Mucosa of descending colon (tissue), 3 donors: ENCODE results near the gene IGF2R. TPM values are rescaled to one million over a fixed set of nuclear protein-coding genes. Genes with fewer than 3 reads are reported as not detected.

Experiments used
- ATAC-seq: fragments of 200-7000 bp; cut with Tn5 transposase; one replicate; pipeline ENCODE4 v1.9.1; 2020; ENCODE audit warnings: mild to moderate bottlenecking, moderate library complexity
- DNase-seq, 3 donors: peaks; one replicate each; pipeline ENCODE4 v3.0.0-alpha.2; 2020
- H3K36me3 ChIP-seq: fragments of 200-600 bp; one replicate; pipeline ENCODE4 v1.8.0; 2021; ENCODE audit warnings: low read depth, mild to moderate bottlenecking
- H3K4me1 ChIP-seq: fragments of 200-600 bp; one replicate; pipeline ENCODE4 v1.8.0; 2021; ENCODE audit warnings: low read depth, mild to moderate bottlenecking
- H3K4me3 ChIP-seq: fragments of 200-600 bp; one replicate; pipeline ENCODE4 v1.8.0; 2021; ENCODE audit warnings: mild to moderate bottlenecking
- H3K9me3 ChIP-seq: fragments of 200-600 bp; one replicate; pipeline ENCODE4 v1.8.0; 2021; ENCODE audit warnings: mild to moderate bottlenecking
- CTCF ChIP-seq: fragments of 200-600 bp; IDR thresholded peaks from one replicate; pipeline ENCODE4 v1.8.0; 2022; ENCODE audit warnings: antibody characterized with exemption, mild to moderate bottlenecking
- intact Hi-C, 2 donors: fragments of 100-400 bp; cut with DNase I in 1 of 2; cut with micrococcal nuclease in 1 of 2; formaldehyde crosslinking; loops; one replicate each; pipeline versions ENCODE4 v1.11.0 to v1.11.1; 2022; cut with DNase I, micrococcal nuclease
- total RNA-seq, 3 donors: library from RNA; stranded (reverse); fragmentation: NEBNext Ultra II Directional in 2 of 3; extraction: Animal tissue kit (Norgen Biotek cat#: 25700) in 2 of 3; gene quantifications; one replicate each; pipeline versions ENCODE4 v1.2.1 to v1.2.4, GENCODE V29; 2021 to 2023
- donor health status: DM: no; HTN: no; CAD: no; lungs with moderate emphysema.
- donor health status: DM: no; HTN: no; CAD: no.
- donor health status: DM: no; HTN: yes; CAD: no.

Gene IGF2R
- total RNA-seq, 3 donors from 2014 or later = 97.7 to 112 (median 101) TPM

DNA sequence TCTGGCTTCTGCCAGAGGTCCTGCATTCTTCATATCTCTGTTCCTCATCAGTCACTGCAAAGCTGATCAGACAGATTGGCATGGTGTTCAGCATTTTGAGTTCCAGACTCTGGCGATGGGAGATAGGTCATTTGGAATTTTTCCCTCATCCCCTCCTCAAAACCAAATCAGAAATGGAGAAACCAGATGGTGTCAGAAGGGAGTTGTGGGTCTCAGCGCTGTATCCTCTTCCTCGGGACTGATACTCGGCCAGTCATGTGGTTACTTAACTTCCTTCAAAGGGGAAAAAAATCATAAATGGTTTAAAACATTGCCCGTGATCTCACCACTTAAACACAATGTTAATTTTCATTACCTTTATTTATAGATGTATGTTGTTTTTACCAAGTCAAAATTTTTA is 75.8 kb downstream of the IGF2R start:
- no peak for DNase-seq
- intact Hi-C loops = no loop called here
- no peak overlapping the region for H3K4me3 ChIP-seq
- ATAC-seq = no peak
- H3K9me3 ChIP-seq = no peaks in the 10 kb centered on the region
- H3K36me3 ChIP-seq = no peaks in the 10 kb centered on the region
- TF ChIP-seq CTCF = no peak
- no peaks in the 10 kb centered on the region for H3K4me1 ChIP-seq

- H3K36me3 ChIP-seq = peaks cover 6% of the 10 kb centered on the region
- no peak for TF ChIP-seq CTCF
- intact Hi-C loops = no loop called here
- H3K9me3 ChIP-seq = no peaks in the 10 kb centered on the region
- no peak for ATAC-seq
- no peaks in the 10 kb centered on the region for H3K4me1 ChIP-seq
- DNase-seq = no peak
- no peak overlapping the region for H3K4me3 ChIP-seq
Measured at GRCh38 chr6:160048471-160048870, 79.6 kb downstream of the IGF2R start.

DNA sequence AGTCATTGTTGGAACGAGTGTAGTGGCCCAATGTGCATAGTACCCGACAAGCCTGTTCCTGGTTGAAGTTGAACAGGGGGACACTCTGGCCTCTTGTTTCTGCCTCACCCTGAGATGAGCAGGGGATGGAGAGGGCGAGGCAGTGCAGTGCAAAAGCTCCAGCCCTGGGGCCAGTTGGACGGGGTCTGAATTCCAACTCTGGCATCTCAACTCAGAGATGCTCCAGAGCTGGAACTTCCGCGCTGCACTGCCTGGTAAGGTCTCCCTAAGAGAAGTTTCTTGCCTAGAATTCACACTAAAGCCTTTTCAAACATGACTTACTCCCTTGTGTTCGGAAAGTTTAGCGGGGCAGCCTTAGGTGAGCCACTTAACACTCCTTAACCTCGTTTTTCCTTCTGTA is 80.5 kb downstream of the IGF2R start:
- Histone ChIP-seq H3K36me3 (peaks cover 6% of the 10 kb centered on the region), H3K4me3 (no peak overlapping the region), H3K4me1 (no peaks in the 10 kb centered on the region), H3K9me3 (no peaks in the 10 kb centered on the region)
- intact Hi-C loops = no loop called here
- DNase-seq = no peak
- TF ChIP-seq CTCF = no peak
- no peak for ATAC-seq

DNA sequence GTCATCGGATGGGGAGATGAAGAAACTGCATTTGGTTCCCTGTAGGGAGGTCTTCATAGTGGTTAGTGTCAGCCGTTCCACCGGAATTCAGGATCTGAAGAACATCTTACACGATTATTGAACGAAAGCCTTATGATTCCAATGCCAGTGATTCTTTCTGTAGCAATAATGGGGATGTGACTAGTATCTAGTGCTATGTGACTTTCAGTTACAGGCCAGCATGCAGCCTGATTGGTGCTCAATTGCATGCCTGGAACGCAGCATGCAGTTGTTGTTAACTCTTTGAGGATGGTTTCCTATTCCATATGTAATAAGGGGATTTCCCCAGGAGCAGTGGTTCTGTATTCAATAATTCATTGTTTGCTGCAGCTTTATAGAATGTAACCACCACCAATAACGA is 81.1 kb downstream of the IGF2R start:
- H3K4me1 ChIP-seq = no peaks in the 10 kb centered on the region
- no peak for DNase-seq
- peaks cover 6% of the 10 kb centered on the region for H3K36me3 ChIP-seq
- H3K4me3 ChIP-seq = no peak overlapping the region
- no peak for TF ChIP-seq CTCF
- H3K9me3 ChIP-seq = no peaks in the 10 kb centered on the region
- intact Hi-C loops = no loop called here
- no peak for ATAC-seq

DNA sequence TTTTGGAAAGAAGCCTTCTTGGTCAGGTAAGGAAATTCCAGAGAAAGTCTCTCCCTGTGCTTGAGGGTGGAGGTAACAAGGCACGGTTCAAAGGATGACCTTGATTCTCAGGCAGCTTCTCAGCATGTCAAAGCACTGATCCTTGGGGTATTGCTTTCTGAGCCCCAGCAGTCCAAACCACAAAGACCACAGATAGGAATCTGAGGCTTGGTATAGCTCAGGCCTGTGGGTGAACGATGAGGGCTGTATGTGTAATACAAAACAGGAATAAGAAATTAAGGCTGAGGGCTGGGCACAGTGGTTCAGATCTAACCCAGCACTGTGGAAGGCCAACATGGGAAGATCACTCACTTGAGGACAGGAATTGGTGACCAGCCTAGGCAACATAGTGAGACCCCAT is 82.5 kb downstream of the IGF2R start:
- no peak overlapping the region for H3K4me3 ChIP-seq
- H3K36me3 ChIP-seq = peaks cover 6% of the 10 kb centered on the region
- DNase-seq = no peak
- H3K9me3 ChIP-seq = no peaks in the 10 kb centered on the region
- no peak for TF ChIP-seq CTCF
- peaks cover 3% of the 10 kb centered on the region for H3K4me1 ChIP-seq
- no peak for ATAC-seq
- intact Hi-C loops = no loop called here

- no peak for ATAC-seq
- Histone ChIP-seq H3K4me3 (no peak overlapping the region), H3K4me1 (peaks cover 18% of the 10 kb centered on the region), H3K36me3 (peaks cover 11% of the 10 kb centered on the region), H3K9me3 (no peaks in the 10 kb centered on the region)
- intact Hi-C loops = no loop called here
- no peak for DNase-seq
- no peak for TF ChIP-seq CTCF
Measured at GRCh38 chr6:160054271-160054670, 85.4 kb downstream of the IGF2R start.
